Measurements from ENCODE around the gene ZC3H10.

ZC3H10 gene

DNA sequence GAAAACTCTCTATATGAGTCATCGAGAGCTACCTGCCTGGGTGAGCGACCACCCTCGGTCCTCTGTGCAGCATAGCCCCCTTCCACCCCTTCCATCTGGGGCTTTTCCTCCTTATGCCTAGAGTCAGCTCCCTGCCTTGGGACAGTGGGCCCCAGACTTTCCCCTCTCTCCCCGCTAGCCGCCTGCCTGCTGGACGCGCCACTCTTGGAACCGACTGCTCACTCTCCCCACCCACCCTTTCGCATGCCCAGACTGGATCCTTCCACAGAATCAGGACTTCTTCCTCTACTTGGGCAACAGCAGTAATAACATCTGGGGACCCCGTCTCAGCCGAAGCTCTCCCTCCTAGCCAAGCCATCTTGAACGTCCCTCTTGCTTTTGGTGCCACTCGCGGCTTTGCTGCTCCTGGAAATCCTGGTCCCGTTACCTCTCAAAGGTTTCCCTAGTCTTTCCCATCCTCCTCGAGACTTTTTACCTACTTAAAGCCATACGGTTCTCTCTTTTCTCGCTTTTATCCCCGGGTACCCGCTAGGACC, 10.7 kb downstream of the ZC3H10 start:
- no peak for ATAC-seq

DNA sequence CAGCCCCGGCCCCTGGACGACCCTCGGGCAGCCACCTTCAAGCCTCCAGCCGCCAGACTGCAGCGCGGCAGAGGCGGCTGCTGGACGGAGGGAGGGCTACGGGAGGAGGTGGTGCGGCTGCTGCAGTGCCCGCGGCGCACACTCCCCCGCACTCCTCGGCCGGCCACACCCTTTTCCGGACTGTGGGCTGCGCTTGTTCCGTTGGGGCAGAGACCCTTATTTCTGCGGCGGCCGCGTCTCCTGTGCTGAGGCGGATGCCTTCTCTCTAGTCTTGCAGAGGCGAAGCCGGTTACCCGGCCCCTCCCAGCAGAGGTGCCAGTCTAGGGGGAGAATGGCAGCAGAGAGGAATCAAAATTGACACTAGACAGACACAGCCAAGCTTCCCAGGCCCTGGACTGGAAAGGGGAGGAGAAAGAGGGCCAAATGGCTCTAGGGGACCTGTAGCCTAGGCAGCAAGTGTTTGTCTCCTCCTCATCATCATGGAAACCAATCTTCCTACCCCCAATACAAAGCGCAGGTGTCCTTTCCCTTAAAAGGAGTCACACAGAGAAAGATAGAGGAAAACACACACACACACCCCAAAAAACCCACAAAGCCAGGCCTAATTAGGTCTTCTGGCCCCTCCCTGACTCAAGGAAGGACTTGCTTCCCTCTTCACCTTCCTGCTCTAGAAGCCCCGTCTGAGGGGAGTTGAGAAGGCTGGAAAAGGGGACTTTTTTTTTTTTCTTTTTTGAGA, 11.3 kb downstream of the ZC3H10 start:
- peak; percentile 2 to 6 for ATAC-seq

DNA sequence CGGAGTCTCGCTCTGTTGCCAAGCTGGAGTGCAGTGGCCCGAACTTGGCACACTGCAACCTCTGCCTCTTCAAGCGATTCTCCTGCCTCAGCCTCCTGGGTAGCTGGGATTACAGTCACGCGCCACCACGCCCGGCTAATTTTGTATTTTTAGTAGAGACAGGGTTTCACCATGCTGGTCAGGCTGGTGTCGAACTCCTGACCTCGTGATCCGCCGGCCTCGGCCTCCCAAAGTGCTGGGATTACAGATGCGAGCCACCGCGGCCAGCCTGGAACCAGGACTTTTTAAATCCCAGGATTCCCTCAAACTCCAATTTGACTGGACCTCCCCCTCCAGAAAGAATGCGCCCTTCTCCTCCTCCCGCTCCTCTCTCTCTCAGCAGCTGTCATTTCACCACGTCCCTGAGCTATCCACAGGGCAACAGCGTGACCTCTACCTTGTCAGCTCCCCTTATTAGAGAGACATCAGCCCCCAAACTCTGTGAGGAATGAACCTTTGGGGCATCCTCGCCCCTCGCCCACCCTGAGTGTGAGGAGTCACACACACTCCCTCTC, 12.0 kb downstream of the ZC3H10 start:
- no peak for ATAC-seq

DNA sequence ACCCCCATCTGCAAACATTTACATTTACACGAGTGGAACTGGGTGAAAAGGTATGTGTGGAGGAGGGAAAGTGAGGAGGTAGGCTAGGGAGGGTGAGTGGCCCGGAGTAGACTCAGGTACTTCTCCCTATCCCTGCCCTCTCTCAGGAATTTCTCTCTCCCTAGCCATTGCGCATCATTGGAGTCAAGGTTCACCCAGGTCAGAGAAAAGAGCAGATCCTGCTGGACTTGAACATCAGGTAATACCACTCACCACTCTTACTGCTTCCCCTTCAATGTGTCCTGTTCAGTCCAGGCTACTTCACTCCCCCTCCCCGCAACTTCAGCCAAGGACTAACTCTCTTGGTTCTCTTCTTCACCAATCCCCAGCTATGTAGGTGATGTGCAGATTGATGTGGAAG, 12.8 kb downstream of the ZC3H10 start:
- ATAC-seq: no peak

DNA sequence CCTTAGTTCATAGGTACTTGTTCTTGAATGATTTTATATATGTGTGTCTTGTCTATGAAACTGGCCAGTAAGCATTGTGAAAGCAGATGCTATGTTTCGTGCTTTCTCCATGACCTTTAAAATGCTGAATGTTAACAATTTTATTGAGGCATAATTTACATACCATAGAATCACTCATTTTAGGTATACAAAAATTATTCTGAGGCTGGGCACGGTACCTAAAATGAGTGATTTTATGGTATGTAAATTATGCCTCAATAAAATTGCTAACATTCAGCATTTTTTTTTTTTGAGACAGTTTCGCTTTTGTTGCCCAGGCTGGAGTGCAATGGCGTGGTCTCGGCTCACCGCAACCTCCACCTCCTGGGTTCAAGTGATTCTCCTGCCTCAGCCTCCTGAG, 16.8 kb downstream of the ZC3H10 start:
- ATAC-seq: peak; percentile 51 to 57

DNA sequence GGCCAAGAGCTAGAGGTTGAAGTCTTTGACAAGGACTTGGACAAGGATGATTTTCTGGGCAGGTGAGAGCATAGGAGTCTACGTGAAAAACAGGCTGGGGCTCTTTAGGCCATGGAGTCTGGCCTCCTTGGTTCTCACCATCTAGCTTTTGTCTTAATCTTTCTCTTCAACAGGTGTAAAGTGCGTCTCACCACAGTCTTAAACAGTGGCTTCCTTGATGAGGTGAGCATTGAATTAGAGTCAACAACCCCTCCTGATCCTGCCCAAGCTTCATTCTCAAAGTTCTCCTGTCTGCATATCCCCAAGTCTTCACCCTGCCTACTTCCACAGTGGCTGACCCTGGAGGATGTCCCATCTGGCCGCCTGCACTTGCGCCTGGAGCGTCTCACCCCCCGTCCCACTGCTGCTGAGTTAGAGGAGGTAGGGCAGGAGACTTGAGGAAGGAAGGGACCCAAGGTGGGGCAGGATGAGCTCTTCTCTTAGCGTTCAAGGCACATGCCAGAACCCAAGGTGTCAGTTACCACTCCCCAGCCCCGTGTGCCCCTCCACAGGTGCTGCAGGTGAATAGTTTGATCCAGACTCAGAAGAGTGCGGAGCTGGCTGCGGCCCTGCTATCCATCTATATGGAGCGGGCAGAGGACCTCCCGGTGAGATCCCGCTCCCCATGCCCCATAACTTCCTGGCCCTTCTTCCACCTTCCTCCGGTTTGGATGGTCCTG, 19.9 kb downstream of the ZC3H10 start:
- ATAC-seq: no peak

DNA sequence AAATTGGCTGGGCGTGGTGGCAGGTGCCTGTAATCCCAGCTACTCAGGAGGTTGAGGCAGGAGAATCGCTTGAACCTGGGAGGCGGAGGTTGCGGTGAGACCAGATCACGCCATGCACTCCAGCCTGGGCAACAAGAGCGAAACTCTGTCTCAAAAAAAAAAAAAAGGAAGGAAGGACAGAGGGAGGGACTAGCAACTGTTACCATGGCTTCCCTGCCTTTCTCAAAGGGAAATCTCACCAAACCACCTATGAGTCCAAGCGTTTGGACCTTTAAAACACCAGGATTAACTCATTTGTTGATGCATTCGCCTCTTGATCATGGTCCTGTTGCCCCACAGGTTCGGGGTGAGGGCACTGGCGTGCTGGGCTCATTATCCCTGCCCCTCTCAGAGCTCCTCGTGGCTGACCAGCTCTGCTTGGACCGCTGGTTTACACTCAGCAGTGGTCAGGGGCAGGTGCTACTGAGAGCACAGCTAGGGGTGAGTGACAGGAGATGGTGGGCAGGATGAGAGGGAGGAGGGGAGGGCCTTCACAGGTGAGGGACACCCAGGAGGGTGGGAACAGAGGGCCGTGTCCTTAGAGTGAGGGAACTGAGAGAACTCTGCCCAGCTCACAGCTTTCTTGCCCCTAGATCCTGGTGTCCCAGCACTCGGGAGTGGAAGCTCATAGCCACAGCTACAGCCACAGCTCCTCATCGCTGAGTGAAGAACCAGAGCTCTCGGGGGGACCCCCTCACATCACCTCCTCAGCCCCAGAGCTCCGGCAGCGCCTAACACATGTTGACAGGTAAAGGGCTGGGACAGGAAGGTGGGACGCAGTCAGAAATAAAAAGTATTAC, 24.1 kb downstream of the ZC3H10 start:
- no peak for ATAC-seq

DNA sequence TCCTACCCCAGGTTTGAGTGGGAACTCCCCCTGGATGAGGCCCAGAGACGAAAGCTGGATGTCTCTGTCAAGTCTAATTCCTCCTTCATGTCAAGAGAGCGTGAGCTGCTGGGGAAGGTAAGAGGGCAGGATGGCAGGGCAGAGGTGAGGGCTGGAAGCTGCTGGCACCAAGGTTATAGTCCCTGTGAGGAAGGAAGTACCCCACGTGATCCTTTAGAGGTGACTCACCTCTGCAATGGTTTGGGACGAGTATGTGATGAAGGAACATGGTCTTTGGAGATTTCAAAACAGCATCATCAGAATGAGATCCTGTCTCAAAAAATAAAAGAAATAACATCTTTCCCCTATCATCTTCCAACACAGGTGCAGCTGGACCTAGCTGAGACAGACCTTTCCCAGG, 25.2 kb downstream of the ZC3H10 start:
- peak; percentile 53 to 74 for ATAC-seq

DNA sequence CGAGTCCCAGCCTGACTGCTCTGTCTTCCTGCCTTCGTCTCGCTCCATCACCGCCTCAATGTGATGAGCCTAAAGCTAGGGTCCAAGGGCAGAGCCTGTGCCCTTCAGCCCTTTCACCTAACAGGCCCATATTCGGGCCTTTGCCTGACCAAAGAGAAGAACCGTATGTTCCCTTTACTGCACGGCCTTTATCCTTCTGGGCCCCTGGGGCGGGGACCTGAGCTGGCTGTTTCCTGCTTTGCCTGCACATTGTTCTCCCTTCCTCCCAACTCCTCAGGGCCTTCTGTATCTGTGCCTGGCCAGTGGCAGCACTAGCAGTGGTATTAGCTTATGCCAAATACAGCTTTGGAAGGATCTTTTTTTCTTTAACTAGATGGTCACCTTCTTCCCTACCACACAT, 25.8 kb downstream of the ZC3H10 start:
- no peak for ATAC-seq

DNA sequence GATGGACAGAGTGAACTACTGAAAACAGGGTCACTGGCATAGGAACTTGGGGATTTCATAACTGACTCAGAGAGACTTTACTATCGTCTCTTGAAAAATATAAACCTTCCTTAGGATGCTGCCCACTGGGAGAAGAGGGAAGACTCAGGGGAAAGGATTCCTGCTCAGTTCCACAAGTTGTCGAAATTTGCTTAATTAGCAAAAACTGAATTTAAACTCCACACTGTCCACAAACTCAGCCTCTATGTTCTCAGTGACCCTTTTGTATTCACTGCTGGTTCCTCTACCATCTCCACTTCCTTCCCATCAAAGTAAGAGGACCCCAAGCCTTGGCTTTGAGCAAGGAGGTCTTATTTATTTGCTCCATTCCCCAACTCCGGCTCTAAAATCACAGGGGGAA, 27.2 kb downstream of the ZC3H10 start:
- no peak for ATAC-seq

DNA sequence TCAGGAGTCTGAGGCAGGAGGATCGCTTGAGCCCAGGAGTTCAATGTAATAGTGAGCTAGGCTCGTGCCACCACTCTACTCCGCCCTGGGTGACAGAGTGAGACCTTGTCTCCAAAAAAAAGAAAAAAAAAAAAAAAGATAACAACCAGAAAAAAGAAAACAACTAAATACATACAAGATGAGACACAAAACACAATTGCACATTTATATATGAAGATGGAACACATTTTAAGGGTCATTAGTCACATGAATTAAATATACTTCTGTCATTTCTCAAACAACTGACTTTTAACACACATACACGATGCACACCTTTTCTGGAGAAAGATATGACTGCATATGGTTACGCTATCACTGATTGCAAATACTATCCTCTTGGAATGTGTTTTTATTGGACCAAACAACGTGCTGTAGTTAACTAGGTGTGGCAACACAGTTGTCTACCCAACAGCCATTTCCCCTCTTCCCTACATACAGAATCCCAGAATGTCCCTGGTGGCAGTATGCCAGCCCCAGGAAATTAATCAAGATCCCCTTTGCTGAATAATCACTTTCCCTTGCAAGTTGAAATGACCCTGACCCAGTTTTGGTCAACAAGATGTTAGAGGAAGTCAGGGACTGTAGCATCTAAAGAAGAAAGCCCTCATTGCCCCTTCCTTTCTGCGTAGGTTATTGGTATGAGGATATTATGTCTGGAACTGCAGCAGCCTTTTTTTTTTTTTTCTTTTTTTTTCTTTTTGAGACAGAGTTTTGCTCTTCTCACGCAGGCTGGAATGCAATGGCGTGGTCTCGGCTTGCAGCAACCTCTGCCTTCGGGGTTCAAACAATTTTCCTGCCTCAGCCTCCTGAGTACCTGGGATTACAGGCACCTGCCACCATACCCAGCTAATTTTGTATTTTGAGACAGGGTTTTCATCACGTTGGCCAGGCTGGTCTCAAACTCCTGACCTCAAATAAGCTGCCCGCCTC, 28.7 kb downstream of the ZC3H10 start:
- no peak for ATAC-seq

DNA sequence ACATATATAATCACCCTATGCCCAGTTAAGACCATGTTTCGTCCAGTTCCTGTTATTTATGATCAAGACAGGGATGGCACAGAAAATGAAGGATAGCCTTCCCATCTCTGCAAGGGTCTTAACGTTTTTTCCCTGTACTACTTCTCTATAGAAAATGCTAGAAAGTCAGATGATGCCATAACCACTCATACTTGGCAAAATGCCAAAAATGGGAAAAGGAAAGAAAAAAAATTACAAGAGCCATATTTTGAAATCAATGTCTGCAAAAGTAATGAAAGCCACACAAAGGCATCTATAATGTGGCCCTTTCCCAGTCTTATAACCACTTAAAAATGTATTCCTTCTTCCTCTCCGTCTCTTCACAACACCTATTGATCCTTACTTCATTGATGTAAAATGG, 32.5 kb downstream of the ZC3H10 start:
- no peak for ATAC-seq

DNA sequence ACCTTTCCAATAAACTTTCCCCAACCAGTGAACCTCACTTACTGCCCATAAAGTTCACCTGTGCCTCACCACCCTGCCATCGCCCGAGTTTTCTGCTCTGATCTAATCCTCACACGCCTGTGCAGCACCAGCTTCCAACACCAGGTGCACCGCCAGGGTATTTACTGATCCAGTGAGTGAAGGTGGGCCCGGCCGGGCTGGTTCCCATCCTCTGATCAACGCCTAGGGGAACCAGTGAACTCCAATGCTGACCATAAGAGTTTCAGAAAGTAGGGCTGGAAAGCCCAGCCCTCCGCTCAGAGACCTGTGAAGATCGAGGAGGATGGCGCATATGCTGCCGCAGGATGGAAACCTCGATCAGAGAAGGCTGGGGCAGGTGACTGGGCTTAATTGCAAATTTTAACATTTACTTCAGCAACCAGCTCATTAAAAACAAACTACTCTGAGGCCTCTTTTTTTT, 33.6 kb downstream of the ZC3H10 start:
- peak; percentile 74 to 77 for ATAC-seq

DNA sequence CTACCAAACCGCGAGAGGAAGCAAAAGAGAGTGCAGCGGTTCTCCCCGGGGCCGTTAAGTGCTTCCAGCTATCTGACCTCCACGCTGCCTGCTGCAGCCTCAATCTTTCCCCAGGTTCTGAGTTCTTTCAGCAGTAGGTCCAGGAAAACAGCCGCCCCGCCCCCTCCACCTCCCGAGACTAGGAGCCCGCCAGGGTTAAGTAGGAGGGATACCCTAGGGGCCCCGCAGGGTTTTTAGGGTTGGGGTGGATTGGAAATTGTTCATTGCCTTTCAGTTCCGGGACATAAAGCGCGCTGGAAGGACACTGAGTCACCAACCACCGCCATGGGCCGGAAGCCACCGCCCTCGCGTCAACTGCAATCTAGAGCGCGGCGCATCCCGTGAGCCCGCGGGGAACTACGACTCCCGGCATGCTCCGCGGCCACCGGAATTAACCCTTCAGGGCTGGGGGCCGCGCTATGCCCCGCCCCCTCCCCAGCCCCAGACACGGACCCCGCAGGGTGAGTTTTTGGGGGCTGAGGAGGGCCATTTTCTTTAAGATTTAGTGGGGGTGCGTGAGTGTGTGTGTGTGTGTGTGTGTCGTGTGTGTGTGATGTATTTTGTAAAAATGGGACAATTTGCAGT, 34.2 kb downstream of the ZC3H10 start, which contains the start of gene MYL6B:
Gene MYL6B (plus strand): TSS at position 456 of the 624 bp plus-strand sequence. CDS start 1,332 bp downstream, outside the sequence.
- peak; percentile 93 to 96 for ATAC-seq

DNA sequence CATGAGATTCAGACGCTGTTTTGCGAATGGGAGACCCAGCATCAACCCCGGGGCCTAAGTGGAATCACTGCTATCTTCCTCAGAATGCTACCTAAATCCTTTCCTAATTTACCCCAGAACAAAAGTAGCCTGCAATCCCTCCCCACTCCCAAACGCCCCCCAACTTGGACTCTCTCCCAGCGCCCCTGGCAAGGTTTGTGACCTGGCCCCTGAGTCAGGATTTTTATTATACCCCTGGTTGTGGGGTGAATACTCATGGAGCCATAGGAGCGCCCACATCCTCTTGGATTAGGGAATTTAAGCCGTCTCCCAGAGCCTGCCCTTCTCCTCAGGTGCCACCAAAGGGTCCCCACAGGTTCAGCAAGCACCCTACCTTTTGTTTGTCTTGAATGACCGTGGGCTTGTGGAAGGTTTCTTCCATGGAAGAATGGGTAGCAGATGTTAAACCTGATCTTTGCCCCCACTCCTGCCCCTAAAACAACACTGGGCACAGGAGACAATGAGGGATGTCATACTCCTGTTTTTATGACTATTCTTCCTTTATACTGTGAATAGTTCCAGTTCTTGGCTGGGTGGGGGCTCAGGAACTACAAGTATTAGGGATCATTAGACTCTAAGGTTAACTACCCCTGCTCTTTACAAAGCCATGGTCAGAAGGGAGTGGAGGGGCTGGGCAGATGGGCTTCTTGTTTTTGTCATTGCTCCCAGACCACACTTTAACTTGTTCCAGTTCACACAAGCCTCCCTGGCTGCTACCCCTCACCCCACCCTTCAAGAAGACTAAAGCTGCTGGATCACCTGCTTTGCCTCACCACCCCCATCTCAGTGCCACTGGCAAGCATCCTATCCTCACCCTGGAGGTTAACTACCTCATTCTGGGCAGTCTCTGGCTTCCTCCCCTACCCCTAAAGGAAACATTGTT, 35.0 kb downstream of the ZC3H10 start:
- no peak for ATAC-seq

DNA sequence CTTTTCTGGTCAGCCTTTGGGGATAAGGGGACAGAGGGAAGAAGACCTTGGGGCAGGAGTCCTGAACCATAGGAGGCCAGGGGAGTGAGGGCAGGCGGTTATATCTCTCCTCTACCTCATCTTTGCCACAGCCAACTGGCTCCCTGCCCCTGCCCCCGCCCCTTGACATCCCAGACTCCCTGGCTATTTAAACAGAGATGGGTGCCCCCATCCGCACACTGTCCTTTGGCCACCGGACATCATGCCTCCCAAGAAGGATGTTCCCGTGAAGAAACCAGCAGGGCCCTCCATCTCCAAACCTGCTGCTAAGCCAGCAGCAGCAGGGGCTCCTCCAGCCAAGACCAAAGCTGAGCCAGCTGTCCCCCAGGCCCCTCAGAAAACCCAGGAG, 35.6 kb downstream of the ZC3H10 start:
- no peak for ATAC-seq

DNA sequence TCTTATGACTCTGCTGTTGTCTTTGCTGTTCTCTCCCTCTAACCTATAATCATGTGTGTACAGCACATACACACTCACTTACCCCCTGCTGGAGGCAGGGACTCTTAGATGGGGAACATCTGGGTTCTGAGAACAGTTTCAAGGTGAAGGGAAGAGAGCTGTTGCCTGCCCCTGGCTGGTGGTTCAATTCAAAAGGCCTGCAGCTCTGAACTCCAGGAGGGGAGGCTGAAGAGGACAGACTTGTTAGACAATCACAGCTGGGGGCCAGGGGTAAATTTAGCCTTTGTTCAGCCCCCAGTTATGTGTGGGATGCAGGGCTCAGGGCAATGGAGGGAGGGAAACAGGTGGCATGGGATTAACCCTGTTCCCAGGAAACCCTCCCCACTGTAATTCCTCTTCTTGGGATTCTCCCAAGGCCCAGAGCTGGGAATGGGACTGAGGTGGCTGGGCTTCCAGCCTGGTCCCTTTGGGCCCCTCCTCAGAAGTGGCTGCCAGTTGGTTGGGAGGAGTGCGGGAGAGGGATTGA, 36.2 kb downstream of the ZC3H10 start:
- no peak for ATAC-seq

DNA sequence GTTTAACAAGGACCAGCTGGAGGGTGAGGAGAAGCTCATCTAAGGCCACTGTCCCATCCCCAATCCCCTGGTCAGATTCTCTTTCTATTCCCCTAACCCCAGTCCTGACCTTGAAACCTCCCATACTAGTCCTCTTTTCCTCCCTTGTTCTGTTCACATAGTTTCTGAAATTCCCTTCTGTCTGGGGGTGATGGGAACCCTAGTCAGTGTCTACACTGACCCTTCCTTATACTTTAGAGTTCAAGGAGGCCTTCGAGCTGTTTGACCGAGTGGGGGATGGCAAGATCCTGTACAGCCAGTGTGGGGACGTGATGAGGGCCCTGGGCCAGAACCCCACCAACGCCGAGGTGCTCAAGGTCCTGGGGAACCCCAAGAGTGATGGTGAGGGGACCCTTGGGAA, 36.8 kb downstream of the ZC3H10 start:
- ATAC-seq: no peak

DNA sequence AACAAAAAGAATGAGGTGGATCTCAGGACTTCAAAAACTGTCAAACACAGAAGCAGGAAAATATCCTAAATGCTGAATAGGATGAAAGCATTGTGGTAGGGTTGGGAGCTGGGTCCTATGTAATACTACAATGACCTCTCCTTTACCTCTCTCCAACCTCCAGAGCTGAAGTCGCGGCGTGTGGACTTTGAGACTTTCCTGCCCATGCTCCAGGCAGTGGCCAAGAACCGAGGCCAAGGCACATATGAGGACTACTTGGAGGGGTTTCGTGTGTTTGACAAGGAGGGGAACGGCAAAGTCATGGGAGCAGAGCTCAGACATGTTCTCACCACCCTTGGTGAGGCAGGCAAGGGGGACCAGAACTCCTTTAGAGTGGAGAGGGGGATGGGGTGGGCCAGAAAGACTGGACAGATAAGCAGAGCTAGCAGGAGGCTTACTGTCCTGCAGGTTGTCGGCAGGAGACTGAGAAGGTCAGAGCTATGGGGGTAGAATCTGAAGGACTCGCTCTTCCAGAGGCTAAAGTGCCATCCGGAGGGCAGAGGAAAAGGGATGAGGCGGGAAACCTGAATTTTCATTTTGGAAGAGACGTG, 37.3 kb downstream of the ZC3H10 start:
- no peak for ATAC-seq
